ENCODE data around the gene TTC33.

The TTC33 gene

DNA sequence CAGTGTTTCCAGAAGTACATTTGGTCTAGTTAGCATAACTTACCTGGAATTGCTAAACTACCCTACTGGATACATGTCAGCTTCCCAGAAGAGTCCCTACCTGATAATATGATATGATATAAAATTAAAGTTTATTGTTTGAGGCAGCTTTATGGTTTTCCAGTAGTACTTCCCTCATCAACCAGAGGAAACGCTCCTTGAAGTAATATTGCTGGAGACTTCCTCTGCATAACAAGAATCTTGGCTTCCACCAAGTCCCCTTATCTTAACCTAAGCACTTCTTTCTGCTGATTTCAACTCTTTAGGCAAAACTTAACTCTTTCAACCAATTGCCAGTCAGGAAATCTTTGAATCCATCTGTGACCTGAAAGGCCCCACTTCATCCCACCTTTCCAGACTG lies 290.3 kb downstream of the TTC33 start:
- DNase-seq, result no peak

DNA sequence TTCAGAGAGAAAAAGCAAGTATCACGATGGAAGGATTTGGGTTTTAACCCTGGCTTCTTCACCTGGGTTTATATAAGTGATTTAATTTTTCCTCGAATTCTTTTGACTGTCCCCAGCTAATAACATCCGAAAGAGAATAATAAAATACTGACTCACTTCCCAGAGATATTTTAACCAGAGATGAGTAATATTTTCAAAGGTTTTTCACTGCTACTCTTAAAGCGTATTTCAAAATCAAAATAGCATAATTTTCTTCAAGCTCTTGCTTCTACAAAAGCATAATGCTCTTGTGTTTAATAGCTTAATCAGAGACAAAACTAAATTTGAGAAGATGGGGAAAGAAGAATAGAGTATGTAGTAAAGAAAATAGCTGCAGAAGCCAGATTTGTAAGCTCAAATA lies 291.2 kb downstream of the TTC33 start:
- no peak for DNase-seq

Measured in left hindlimb (tissue), 1 donor.